Cortex of kidney (tissue), 1 donor: ENCODE measurements around the gene PLEKHG2.

Source experiments
- DNase-seq: peaks from one replicate; lab custom pipeline; 2025; lab: John Stamatoyannopoulos, UW

Gene PLEKHG2

GRCh38 chr19:39385629-39386411 is 26.6 kb upstream of the PLEKHG2 start:
- DNase-seq = no peak

- DNase-seq = no peak
Measured at GRCh38 chr19:39386557-39386956, 25.9 kb upstream of the PLEKHG2 start.

- no peak for DNase-seq
Measured at GRCh38 chr19:39388657-39389056, 23.8 kb upstream of the PLEKHG2 start.

GRCh38 chr19:39389631-39390414 is 22.6 kb upstream of the PLEKHG2 start:
- DNase-seq = no peak

GRCh38 chr19:39390451-39390750 is 22.1 kb upstream of the PLEKHG2 start:
- no peak for DNase-seq

GRCh38 chr19:39390751-39391437 is 21.6 kb upstream of the PLEKHG2 start, which contains the start of the genes MED29 and PAF1:
Gene MED29 (plus strand): TSS chr19:39391378. CDS start chr19:39391423, 45 bp downstream.
Gene PAF1 (minus strand): TSS chr19:39391106. CDS start chr19:39390864, 242 bp downstream.
- DNase-seq = no peak

GRCh38 chr19:39397360-39398296 is 14.8 kb upstream of the PLEKHG2 start:
- DNase-seq = no peak

- no peak for DNase-seq
Measured at GRCh38 chr19:39398297-39398864, 14.1 kb upstream of the PLEKHG2 start.

- DNase-seq = no peak
Measured at GRCh38 chr19:39399668-39400050, 12.8 kb upstream of the PLEKHG2 start.

GRCh38 chr19:39400061-39400460 is 12.4 kb upstream of the PLEKHG2 start:
- DNase-seq = no peak

GRCh38 chr19:39401070-39401548 is 11.4 kb upstream of the PLEKHG2 start:
- no peak for DNase-seq

- no peak for DNase-seq
Measured at GRCh38 chr19:39401549-39402345, 10.7 kb upstream of the PLEKHG2 start.

GRCh38 chr19:39402346-39403300 is 9.8 kb upstream of the PLEKHG2 start:
- DNase-seq = no peak

- DNase-seq = no peak
Measured at GRCh38 chr19:39403331-39404312, 8.8 kb upstream of the PLEKHG2 start.

GRCh38 chr19:39405261-39405957 is 7.1 kb upstream of the PLEKHG2 start:
- DNase-seq = no peak

- no peak for DNase-seq
Measured at GRCh38 chr19:39405958-39406655, 6.4 kb upstream of the PLEKHG2 start.
